ENCODE data around the gene LRRC41. TPM values are rescaled to one million over a fixed set of nuclear protein-coding genes. Genes with fewer than 3 reads are reported as not detected.

The LRRC41 gene
- total and polyA plus RNA-seq, 2 of the 13 experiments (the other 11 are each of a cell fraction or from before 2014, with no cell fraction given): 48.1 to 53.6 TPM

- no peak for TF ChIP-seq STAT6 (CRISPR knock-in tag; IDR thresholded peaks at IDR 0.05; ENCODE audit: borderline replicate concordance)
- TF ChIP-seq SP140L (CRISPR knock-in tag; IDR thresholded peaks at IDR 0.05; ENCODE audit: borderline replicate concordance): no peak
- TF ChIP-seq SIX4 (CRISPR knock-in tag; IDR thresholded peaks at IDR 0.05): 0 out of 2 replicates have a peak, but pooled peaks have one; percentile 17
- no peak for TF ChIP-seq DNMT1 (CRISPR knock-in tag; IDR thresholded peaks at IDR 0.05)
- no peak for TF ChIP-seq ATF3 (CRISPR knock-in tag; IDR thresholded peaks at IDR 0.05)
- TF ChIP-seq ZXDC (CRISPR knock-in tag; IDR thresholded peaks at IDR 0.05): no peak
- no peak for TF ChIP-seq ISL2 (CRISPR knock-in tag; IDR thresholded peaks at IDR 0.05)
- no peak for TF ChIP-seq ZBTB43 (CRISPR knock-in tag; conservative IDR thresholded peaks at IDR 0.05)
- TF ChIP-seq ZNF747 (CRISPR knock-in tag; IDR thresholded peaks at IDR 0.05; ENCODE audit: borderline replicate concordance): no peak
- TF ChIP-seq ZBTB20 (CRISPR knock-in tag; IDR thresholded peaks at IDR 0.05; ENCODE audit: borderline replicate concordance, low read depth): no peak
- TF ChIP-seq ZMAT3 (CRISPR knock-in tag; conservative IDR thresholded peaks at IDR 0.05): no peak
- TF ChIP-seq ZBTB39 (CRISPR knock-in tag; IDR thresholded peaks at IDR 0.05): no peak
- TF ChIP-seq HOXA5 (CRISPR knock-in tag; IDR thresholded peaks at IDR 0.05): no peak
- TF ChIP-seq CBX2 (IDR thresholded peaks at IDR 0.05; ENCODE audit: low read depth, low read length): no peak
- no peak for TF ChIP-seq CBX2 (CRISPR knock-in tag; IDR thresholded peaks at IDR 0.05; ENCODE audit: low read depth)
- TF ChIP-seq ZNF740 (CRISPR knock-in tag; IDR thresholded peaks at IDR 0.05): no peak
- TF ChIP-seq MTF1 (CRISPR knock-in tag; IDR thresholded peaks at IDR 0.05): no peak
Measured at GRCh38 chr1:46303038-46303871, at the start of gene LRRC41, which contains the start of gene UQCRH (continued).
